Kidney (tissue), 14 donors: ENCODE results near the gene RYR3. TPM values are rescaled to one million over a fixed set of nuclear protein-coding genes. Genes with fewer than 3 reads are reported as not detected.

Source experiments
- DNase-seq, 5 donors: peaks; one replicate each; pipeline ENCODE4 v3.0.0-alpha.2; 2013 to 2020
- FAIRE-seq: peaks from 2 replicates; lab custom pipeline; 2012; peaks lifted over from hg19 to GRCh38; lab: Jason Lieb, UNC
- H3K27ac ChIP-seq, 2 donors: one replicate each; pipeline ENCODE4 v1.7.0; 2013; ENCODE audit warnings: low read depth in 2 of 2, low read length in 2 of 2, inconsistent platforms in 1 of 2
- H3K27me3 ChIP-seq: one replicate; pipeline ENCODE4 v1.7.1; 2013; ENCODE audit warnings: low read length, inconsistent platforms; ENCODE audit not compliant: control insufficient read depth, insufficient read depth
- H3K36me3 ChIP-seq, 3 donors: one replicate each; pipeline versions ENCODE4 v1.7.0 to v1.7.1; 2013; ENCODE audit warnings: low read length in 3 of 3, control low read depth in 1 of 3, inconsistent platforms in 1 of 3; ENCODE audit not compliant: insufficient read depth in 3 of 3, control insufficient read depth in 2 of 3
- H3K4me1 ChIP-seq, 3 donors: one replicate each; pipeline versions ENCODE4 v1.7.0 to v1.7.1; 2013; ENCODE audit warnings: low read length in 3 of 3, inconsistent platforms in 1 of 3, low read depth in 1 of 3; ENCODE audit not compliant: control insufficient read depth in 2 of 3, insufficient read depth in 2 of 3
- H3K4me3 ChIP-seq, 3 donors: one replicate each; pipeline versions ENCODE4 v1.7.0 to v1.8.1; 2013; ENCODE audit warnings: low read length in 3 of 3, control low read depth in 1 of 3, inconsistent platforms in 1 of 3
- H3K9ac ChIP-seq, 3 donors: one replicate each; pipeline versions ENCODE4 v1.7.0 to v1.7.1; 2013; ENCODE audit warnings: low read length in 3 of 3, control low read depth in 1 of 3, inconsistent platforms in 1 of 3
- H3K9me3 ChIP-seq, 3 donors: one replicate each; pipeline versions ENCODE4 v1.7.0 to v1.7.1; 2013; ENCODE audit warnings: low read length in 3 of 3, control low read depth in 1 of 3, inconsistent platforms in 1 of 3; ENCODE audit not compliant: control insufficient read depth in 2 of 3, insufficient read depth in 1 of 3
- CTCF ChIP-seq: IDR thresholded peaks from 3 replicates; pipeline ENCODE4 v1.5.1; 2012; ENCODE audit warnings: mild to moderate bottlenecking, moderate library complexity, borderline replicate concordance; ENCODE audit not compliant: insufficient read depth; ENCODE audit errors: extremely low read depth
- intact Hi-C: fragments of 100-400 bp; cut with DNase I; formaldehyde crosslinking; loops from one replicate; pipeline ENCODE4 v1.11.1; 2022
- polyA plus RNA-seq: library from polyadenylated mRNA; stranded (reverse); fragments of 350-450 nt; fragmentation: Illumina TruSeq; extraction: RNeasy Lipid Tissue Mini Kit (QIAGEN cat#74804); gene quantifications from one replicate; pipeline ENCODE4 v1.2.3, GENCODE V29; 2014; ENCODE audit warnings: low read depth, low replicate concordance; ENCODE audit not compliant: insufficient read depth
- total RNA-seq: library from RNA; stranded (reverse); fragmentation: NEBNext Ultra II Directional; extraction: Animal tissue kit (Norgen Biotek cat#: 25700); gene quantifications from one replicate; pipeline ENCODE4 v1.2.1, GENCODE V29; 2021
- donor health status: control.
- donor health status: control.
- donor health status: control.
- donor health status: control.
- donor health status: control.
- donor health status: DM: yes; HTN: yes; CAD: no.
- donor health status: Normal renal cell carcinoma (clear cell type).

The RYR3 gene
- total and polyA plus RNA-seq, 2 donors from 2014 or later: 0.90 to 10.5 TPM

- DNase-seq (peak in 3 of 5 donors; percentile 18 to 83 (median 76)), FAIRE-seq (peak; percentile 98)
- Histone ChIP-seq H3K9ac (no peak overlapping the region), H3K4me3 (peak overlapping the region in 1 of 3 donors; percentile 5), H3K4me1 (peaks cover 5 to 52% (median 14%) of the 10 kb centered on the region in 3 donors), H3K27ac (peak overlapping the region in 1 of 2 donors; percentile 41), H3K36me3 (no peaks in the 10 kb centered on the region), H3K9me3 (no peaks in the 10 kb centered on the region), H3K27me3 (no peaks in the 10 kb centered on the region)
- intact Hi-C loops: no loop called here
- TF ChIP-seq CTCF: no peak
Observed at GRCh38 chr15:33453761-33454160, 143.0 kb downstream of the RYR3 start.

GRCh38 chr15:33454346-33454745, 143.6 kb downstream of the RYR3 start:
- intact Hi-C loops: no loop called here
- Histone ChIP-seq H3K9ac (no peak overlapping the region), H3K4me1 (peaks cover 5 to 52% (median 12%) of the 10 kb centered on the region in 3 donors), H3K9me3 (no peaks in the 10 kb centered on the region), H3K4me3 (peak overlapping the region in 1 of 3 donors; percentile 5), H3K36me3 (no peaks in the 10 kb centered on the region), H3K27me3 (no peaks in the 10 kb centered on the region), H3K27ac (peak overlapping the region in 1 of 2 donors; percentile 41)
- FAIRE-seq (no peak), DNase-seq (no peak)
- no peak for TF ChIP-seq CTCF

- no peak overlapping the region for H3K9ac ChIP-seq
- H3K27ac ChIP-seq: no peak overlapping the region
- H3K27me3 ChIP-seq: no peaks in the 10 kb centered on the region
- no peak overlapping the region for H3K4me3 ChIP-seq
- intact Hi-C loops: no loop called here
- FAIRE-seq (no peak), DNase-seq (no peak)
- no peaks in the 10 kb centered on the region for H3K36me3 ChIP-seq
- no peaks in the 10 kb centered on the region for H3K9me3 ChIP-seq
- H3K4me1 ChIP-seq: peaks cover 3 to 52% (median 12%) of the 10 kb centered on the region in 3 donors
- no peak for TF ChIP-seq CTCF
Observed at GRCh38 chr15:33454996-33455395, 144.2 kb downstream of the RYR3 start.

GRCh38 chr15:33458421-33458820, 147.7 kb downstream of the RYR3 start:
- no peaks in the 10 kb centered on the region for H3K27me3 ChIP-seq
- no peaks in the 10 kb centered on the region for H3K36me3 ChIP-seq
- no peak overlapping the region for H3K9ac ChIP-seq
- no peaks in the 10 kb centered on the region for H3K9me3 ChIP-seq
- FAIRE-seq: no peak
- H3K4me1 ChIP-seq: peaks cover 3 to 29% (median 12%) of the 10 kb centered on the region in 3 donors
- no peak for TF ChIP-seq CTCF
- intact Hi-C loops: no loop called here
- no peak overlapping the region for H3K27ac ChIP-seq
- no peak for DNase-seq
- H3K4me3 ChIP-seq: no peak overlapping the region
